Memory B cell (primary cell): Measurements from ENCODE around the gene ELOVL6.
"Not testable (repeated sequence)": the region's sequence is repeated elsewhere in the genome, so short reads cannot be mapped to it uniquely, and the experiment has no call there.

Experiments used
- ATAC-seq: fragments of 150-1000 bp; cut with Tn5 transposase; 2 replicates; pipeline ENCODE4 v1.10.0; 2021; ENCODE audit warnings: low read depth, mild to moderate bottlenecking, moderate library complexity
- DNase-seq, 2 donors: peaks; one replicate each; pipeline ENCODE4 v3.0.0; 2022; ENCODE audit warnings: low spot score in 2 of 2
- H3K27ac Mint-ChIP-seq: one replicate; pipeline ENCODE4 v1.8.0; 2022; ENCODE audit warnings: mild to moderate bottlenecking, moderate library complexity, mixed read lengths
- H3K27me3 Mint-ChIP-seq: one replicate; pipeline ENCODE4 v1.8.0; 2022; ENCODE audit warnings: mixed read lengths
- H3K36me3 Mint-ChIP-seq: one replicate; pipeline ENCODE4 v1.8.0; 2022; ENCODE audit warnings: mild to moderate bottlenecking, mixed read lengths
- H3K4me1 Mint-ChIP-seq: one replicate; pipeline ENCODE4 v1.8.0; 2022; ENCODE audit warnings: mixed read lengths
- H3K4me3 Mint-ChIP-seq: one replicate; pipeline ENCODE4 v1.8.0; 2022; ENCODE audit warnings: mild to moderate bottlenecking, moderate library complexity, mixed read lengths
- H3K9me3 Mint-ChIP-seq: one replicate; pipeline ENCODE4 v1.8.0; 2022; ENCODE audit warnings: mixed read lengths

Gene ELOVL6, protein sequence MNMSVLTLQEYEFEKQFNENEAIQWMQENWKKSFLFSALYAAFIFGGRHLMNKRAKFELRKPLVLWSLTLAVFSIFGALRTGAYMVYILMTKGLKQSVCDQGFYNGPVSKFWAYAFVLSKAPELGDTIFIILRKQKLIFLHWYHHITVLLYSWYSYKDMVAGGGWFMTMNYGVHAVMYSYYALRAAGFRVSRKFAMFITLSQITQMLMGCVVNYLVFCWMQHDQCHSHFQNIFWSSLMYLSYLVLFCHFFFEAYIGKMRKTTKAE

GRCh38 chr4:110198435-110199416, at the start of gene ELOVL6:
TSS of gene ELOVL6 (minus strand) at chr4:110198615. CDS start at chr4:110198335, 280 bp downstream.
- ATAC-seq (no peak), DNase-seq (peak in 1 of 2 donors; percentile 16)

DNA sequence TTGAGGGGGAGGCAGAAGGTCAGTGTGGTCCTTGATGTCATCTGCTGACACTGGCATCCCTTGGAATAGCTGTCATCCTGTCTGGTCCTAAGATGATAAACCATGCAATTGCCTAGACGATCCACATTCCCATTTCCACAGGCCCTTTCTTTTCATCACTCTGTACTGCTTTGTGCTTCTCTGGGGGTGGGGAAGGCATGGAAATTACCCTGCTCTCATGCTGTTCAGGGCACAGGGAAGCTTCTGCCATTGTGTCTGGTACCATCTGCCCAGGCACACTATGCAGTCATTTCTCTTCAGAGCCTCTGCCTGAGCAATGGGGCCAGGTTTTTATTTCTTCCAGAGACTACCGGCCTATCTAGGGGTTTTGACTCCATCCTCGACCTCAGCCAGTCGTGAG, 49.7 kb upstream of the ELOVL6 start:
- H3K27ac Mint-ChIP-seq, result no peak overlapping the region

More at GRCh38 chr4:110198435-110199416, at the start of gene ELOVL6:
- Mint-ChIP-seq H3K9me3 (no peaks in the 10 kb centered on the region), H3K4me3 (peak within 1 kb of the TSS; percentile 99), H3K27me3 (no peaks in the 10 kb centered on the region), H3K4me1 (peaks cover 20% of the 10 kb centered on the region), H3K27ac (peak within 1 kb of the TSS; percentile 87), H3K36me3 (no peaks in the 10 kb centered on the region)

GRCh38 chr4:110247591-110247990, 49.2 kb upstream of the ELOVL6 start:
- no peak for ATAC-seq

More for the DNA sequence above, 49.7 kb upstream of the ELOVL6 start:
- ATAC-seq, result no peak
- H3K4me3 Mint-ChIP-seq, result no peak overlapping the region
- H3K9me3 Mint-ChIP-seq, result no peaks in the 10 kb centered on the region
- DNase-seq, result no peak
- no peaks in the 10 kb centered on the region for H3K27me3 Mint-ChIP-seq
- H3K4me1 Mint-ChIP-seq, result no peaks in the 10 kb centered on the region
- H3K36me3 Mint-ChIP-seq, result no peaks in the 10 kb centered on the region

DNA sequence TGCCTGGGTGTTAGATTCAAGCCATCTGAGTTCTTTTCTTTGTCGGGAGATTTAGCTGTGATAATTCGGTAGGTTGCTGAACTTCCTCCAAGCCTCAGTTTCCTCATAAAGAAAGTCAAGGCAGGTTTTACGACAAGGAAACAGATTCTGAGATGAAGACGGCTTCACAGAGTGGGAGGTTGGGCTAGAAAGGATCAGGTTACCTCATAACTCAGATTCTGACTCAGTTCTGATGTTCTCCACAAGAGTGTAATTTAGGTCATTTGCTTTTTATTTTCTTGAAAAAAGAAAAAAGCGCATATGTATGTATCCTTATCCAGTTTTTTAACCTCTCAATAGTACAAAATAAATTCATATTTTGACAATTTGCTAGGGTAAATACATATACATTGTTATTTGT, 47.2 kb upstream of the ELOVL6 start:
- Mint-ChIP-seq H3K27me3 (no peaks in the 10 kb centered on the region), H3K4me1 (no peaks in the 10 kb centered on the region), H3K27ac (no peak overlapping the region), H3K4me3 (no peak overlapping the region), H3K9me3 (no peaks in the 10 kb centered on the region), H3K36me3 (no peaks in the 10 kb centered on the region)
- DNase-seq (no peak), ATAC-seq (no peak)

More at GRCh38 chr4:110247591-110247990, 49.2 kb upstream of the ELOVL6 start:
- no peaks in the 10 kb centered on the region for H3K36me3 Mint-ChIP-seq
- DNase-seq, result no peak
- no peak overlapping the region for H3K4me3 Mint-ChIP-seq
- no peaks in the 10 kb centered on the region for H3K27me3 Mint-ChIP-seq
- H3K27ac Mint-ChIP-seq, result no peak overlapping the region
- H3K9me3 Mint-ChIP-seq, result no peaks in the 10 kb centered on the region
- no peaks in the 10 kb centered on the region for H3K4me1 Mint-ChIP-seq

DNA sequence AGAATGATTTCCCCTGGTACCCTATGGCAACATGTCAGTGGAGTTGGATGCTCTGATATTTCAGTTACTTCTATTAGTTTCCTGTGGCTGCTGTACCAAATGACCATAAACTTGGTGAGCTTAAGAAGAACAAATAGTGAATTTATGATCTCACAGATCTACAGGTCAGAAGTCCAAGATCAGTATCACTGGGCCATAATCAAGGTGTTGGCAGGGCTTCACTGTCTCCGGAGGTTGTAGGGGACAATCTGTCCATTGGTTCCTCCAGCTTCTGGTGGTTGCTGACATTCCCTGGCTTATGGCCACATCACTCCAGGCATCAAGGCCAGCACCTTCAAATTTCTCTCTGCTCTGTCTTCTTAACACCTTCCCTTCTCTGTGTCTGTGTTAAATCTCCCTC, 37.9 kb upstream of the ELOVL6 start:
- ATAC-seq (no peak), DNase-seq (no peak)
- Mint-ChIP-seq H3K4me1 (peaks cover 3% of the 10 kb centered on the region), H3K4me3 (no peak overlapping the region), H3K27me3 (peaks cover 3% of the 10 kb centered on the region), H3K36me3 (no peaks in the 10 kb centered on the region), H3K9me3 (peaks cover 2% of the 10 kb centered on the region), H3K27ac (no peak overlapping the region)

GRCh38 chr4:110233581-110233980, 35.2 kb upstream of the ELOVL6 start:
- not testable (repeated sequence) for H3K36me3 Mint-ChIP-seq, H3K9me3 Mint-ChIP-seq, DNase-seq, H3K27me3 Mint-ChIP-seq, ATAC-seq, H3K4me3 Mint-ChIP-seq, H3K27ac Mint-ChIP-seq, H3K4me1 Mint-ChIP-seq

- H3K9me3 Mint-ChIP-seq, result peaks cover 2% of the 10 kb centered on the region
- H3K27ac Mint-ChIP-seq, result no peak overlapping the region
- ATAC-seq, result no peak
- H3K27me3 Mint-ChIP-seq, result peaks cover 1% of the 10 kb centered on the region
- H3K4me1 Mint-ChIP-seq, result peaks cover 3% of the 10 kb centered on the region
- H3K36me3 Mint-ChIP-seq, result no peaks in the 10 kb centered on the region
- no peak for DNase-seq
- H3K4me3 Mint-ChIP-seq, result no peak overlapping the region
Measured at GRCh38 chr4:110231869-110232268, 33.5 kb upstream of the ELOVL6 start.

DNA sequence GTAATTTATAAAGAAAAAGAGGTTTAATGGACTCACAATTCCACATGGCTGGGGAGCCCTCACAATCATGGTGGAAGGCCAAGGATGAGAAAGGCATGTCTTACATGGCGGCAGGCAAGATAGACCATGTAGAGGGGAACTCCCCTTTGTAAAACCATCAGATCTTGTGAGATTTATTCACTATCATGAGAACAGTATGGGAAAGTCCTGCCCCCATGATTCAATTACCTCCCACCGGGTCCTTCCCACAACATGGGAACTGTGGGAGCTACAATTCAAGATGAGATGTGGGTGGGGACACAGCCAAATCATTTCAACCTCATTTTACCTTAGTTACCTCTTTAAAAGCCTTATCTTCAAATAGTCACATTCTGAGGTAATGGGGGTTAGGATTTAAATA, 30.9 kb upstream of the ELOVL6 start:
- no peak for ATAC-seq
- Mint-ChIP-seq H3K9me3 (peaks cover 2% of the 10 kb centered on the region), H3K36me3 (no peaks in the 10 kb centered on the region), H3K4me1 (peaks cover 3% of the 10 kb centered on the region), H3K4me3 (no peak overlapping the region), H3K27ac (no peak overlapping the region), H3K27me3 (peaks cover 4% of the 10 kb centered on the region)
- DNase-seq, result no peak

- peaks cover 9% of the 10 kb centered on the region for H3K27me3 Mint-ChIP-seq
- no peak for ATAC-seq
- no peaks in the 10 kb centered on the region for H3K9me3 Mint-ChIP-seq
- H3K36me3 Mint-ChIP-seq, result no peaks in the 10 kb centered on the region
- no peaks in the 10 kb centered on the region for H3K4me1 Mint-ChIP-seq
- no peak overlapping the region for H3K4me3 Mint-ChIP-seq
- no peak for DNase-seq
- H3K27ac Mint-ChIP-seq, result no peak overlapping the region
Measured at GRCh38 chr4:110224812-110225211, 26.4 kb upstream of the ELOVL6 start.

- DNase-seq (no peak), ATAC-seq (no peak)
- peaks cover 2% of the 10 kb centered on the region for H3K36me3 Mint-ChIP-seq
- no peak overlapping the region for H3K27ac Mint-ChIP-seq
- no peaks in the 10 kb centered on the region for H3K4me1 Mint-ChIP-seq
- no peak overlapping the region for H3K4me3 Mint-ChIP-seq
- peaks cover 2% of the 10 kb centered on the region for H3K9me3 Mint-ChIP-seq
- peaks cover 10% of the 10 kb centered on the region for H3K27me3 Mint-ChIP-seq
Measured at GRCh38 chr4:110224142-110224541, 25.7 kb upstream of the ELOVL6 start.

DNA sequence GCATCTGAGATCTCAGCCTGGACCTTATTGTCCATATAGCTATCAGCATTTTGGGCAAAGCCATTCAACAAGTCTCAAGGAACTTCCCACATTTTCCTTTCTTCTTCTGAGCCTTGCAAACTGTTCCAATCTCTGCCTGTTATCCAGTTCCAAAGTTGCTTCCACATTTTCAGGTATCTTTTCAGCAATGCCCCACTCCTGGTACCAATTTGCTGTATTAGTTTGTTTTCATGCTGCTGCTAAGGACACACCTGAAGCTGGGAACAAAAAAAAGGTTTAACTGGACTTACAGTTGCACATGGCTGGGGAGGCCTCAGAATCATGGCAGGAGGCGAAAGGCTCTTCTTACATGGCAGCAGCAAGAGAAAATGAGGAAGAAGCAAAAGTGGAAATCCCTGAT, 20.5 kb upstream of the ELOVL6 start:
- DNase-seq, H3K4me1 Mint-ChIP-seq, H3K27ac Mint-ChIP-seq, H3K36me3 Mint-ChIP-seq, ATAC-seq, H3K9me3 Mint-ChIP-seq, H3K4me3 Mint-ChIP-seq: not testable (repeated sequence)
- peaks cover 12% of the 10 kb centered on the region for H3K27me3 Mint-ChIP-seq

GRCh38 chr4:110217181-110217580, 18.8 kb upstream of the ELOVL6 start:
- not testable (repeated sequence) for H3K36me3 Mint-ChIP-seq, H3K27ac Mint-ChIP-seq, H3K9me3 Mint-ChIP-seq, DNase-seq, H3K4me3 Mint-ChIP-seq, ATAC-seq, H3K4me1 Mint-ChIP-seq
- H3K27me3 Mint-ChIP-seq, result peaks cover 12% of the 10 kb centered on the region

GRCh38 chr4:110216129-110216528, 17.7 kb upstream of the ELOVL6 start:
- H3K27me3 Mint-ChIP-seq, result peaks cover 11% of the 10 kb centered on the region
- H3K36me3 Mint-ChIP-seq, result peaks cover 4% of the 10 kb centered on the region
- H3K4me1 Mint-ChIP-seq, result no peaks in the 10 kb centered on the region
- H3K4me3 Mint-ChIP-seq, result no peak overlapping the region
- ATAC-seq, result no peak
- no peak overlapping the region for H3K27ac Mint-ChIP-seq
- DNase-seq, result no peak
- H3K9me3 Mint-ChIP-seq, result peaks cover 8% of the 10 kb centered on the region

DNA sequence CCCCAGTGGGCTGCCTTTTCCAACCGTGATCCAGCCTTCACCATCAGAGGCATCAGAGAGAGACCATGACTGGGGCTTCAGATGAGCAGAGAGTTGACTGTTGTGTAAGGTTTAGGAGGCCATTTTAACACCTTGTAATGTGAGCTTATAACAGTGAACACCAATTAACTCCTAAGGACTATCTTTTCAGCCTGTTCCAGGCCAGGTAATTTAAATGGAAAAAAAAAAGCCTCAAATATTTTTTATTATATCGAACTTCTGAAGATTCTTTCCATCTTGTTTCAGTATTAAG, 13.3 kb upstream of the ELOVL6 start:
- no peak overlapping the region for H3K4me3 Mint-ChIP-seq
- H3K27me3 Mint-ChIP-seq, result peaks cover 3% of the 10 kb centered on the region
- ATAC-seq (no peak), DNase-seq (no peak)
- H3K9me3 Mint-ChIP-seq, result no peaks in the 10 kb centered on the region
- no peak overlapping the region for H3K27ac Mint-ChIP-seq
- no peaks in the 10 kb centered on the region for H3K4me1 Mint-ChIP-seq
- H3K36me3 Mint-ChIP-seq, result no peaks in the 10 kb centered on the region
